AG10803 (cell line): ENCODE data around the gene MVK.

Experiments used
- DNase-seq: peaks from one replicate; pipeline ENCODE4 v3.0.0; 2010; ENCODE audit warnings: low read depth
- H3K4me3 ChIP-seq: 2 replicates; pipeline ENCODE4 v1.5.1; 2011; ENCODE audit warnings: mild to moderate bottlenecking, low read length, control low read depth
- TF ChIP-seq, protein P1 (sequence below): conservative IDR thresholded peaks from 2 replicates; pipeline ENCODE4 v1.5.1; 2011; ENCODE audit warnings: mild to moderate bottlenecking, low read length, control low read depth, inconsistent platforms

Gene MVK

DNA sequence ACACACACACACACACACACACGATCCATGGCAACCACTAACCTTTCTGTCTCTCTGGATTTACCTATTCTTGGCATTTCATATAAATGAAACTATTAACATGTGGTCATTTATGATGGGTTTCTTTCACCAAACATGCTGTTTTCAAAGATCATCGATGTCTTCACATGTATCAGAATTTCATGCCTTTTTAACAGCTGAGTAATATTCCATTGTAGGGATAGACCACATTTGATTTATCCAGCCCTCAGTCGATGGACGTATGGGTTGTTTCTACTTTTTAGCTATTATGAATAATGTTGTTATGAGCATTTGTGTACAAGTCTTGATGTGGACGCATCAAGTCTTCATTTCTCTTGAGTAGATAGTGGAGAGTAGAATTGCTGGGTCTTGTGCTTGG, 56.5 kb downstream of the MVK start:
- no peak for DNase-seq
- no peak overlapping the region for H3K4me3 ChIP-seq
- TF ChIP-seq, protein P1, sequence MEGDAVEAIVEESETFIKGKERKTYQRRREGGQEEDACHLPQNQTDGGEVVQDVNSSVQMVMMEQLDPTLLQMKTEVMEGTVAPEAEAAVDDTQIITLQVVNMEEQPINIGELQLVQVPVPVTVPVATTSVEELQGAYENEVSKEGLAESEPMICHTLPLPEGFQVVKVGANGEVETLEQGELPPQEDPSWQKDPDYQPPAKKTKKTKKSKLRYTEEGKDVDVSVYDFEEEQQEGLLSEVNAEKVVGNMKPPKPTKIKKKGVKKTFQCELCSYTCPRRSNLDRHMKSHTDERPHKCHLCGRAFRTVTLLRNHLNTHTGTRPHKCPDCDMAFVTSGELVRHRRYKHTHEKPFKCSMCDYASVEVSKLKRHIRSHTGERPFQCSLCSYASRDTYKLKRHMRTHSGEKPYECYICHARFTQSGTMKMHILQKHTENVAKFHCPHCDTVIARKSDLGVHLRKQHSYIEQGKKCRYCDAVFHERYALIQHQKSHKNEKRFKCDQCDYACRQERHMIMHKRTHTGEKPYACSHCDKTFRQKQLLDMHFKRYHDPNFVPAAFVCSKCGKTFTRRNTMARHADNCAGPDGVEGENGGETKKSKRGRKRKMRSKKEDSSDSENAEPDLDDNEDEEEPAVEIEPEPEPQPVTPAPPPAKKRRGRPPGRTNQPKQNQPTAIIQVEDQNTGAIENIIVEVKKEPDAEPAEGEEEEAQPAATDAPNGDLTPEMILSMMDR = no peak

DNA sequence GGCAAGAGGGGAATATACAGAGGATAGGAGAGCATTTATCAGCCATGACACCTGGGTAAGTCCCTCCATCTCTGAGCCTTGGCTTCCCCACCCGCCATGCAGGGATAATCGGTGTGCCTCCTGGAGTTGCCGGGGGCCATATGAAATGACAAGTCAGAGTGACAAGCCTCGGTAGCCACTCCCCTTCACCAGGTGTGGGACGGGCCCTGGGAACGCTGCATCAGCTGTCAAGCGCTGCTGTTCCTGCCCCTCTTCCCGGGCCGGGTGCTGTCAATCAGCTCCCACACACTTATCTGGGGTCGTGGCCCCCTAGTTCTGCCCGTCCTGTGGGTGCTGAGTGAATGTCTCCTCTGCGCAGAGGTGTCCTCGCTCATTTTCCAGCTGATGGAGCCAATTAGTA, 57.2 kb downstream of the MVK start:
- DNase-seq = no peak
- no peak overlapping the region for H3K4me3 ChIP-seq
- TF ChIP-seq, protein P1 = no peak

DNA sequence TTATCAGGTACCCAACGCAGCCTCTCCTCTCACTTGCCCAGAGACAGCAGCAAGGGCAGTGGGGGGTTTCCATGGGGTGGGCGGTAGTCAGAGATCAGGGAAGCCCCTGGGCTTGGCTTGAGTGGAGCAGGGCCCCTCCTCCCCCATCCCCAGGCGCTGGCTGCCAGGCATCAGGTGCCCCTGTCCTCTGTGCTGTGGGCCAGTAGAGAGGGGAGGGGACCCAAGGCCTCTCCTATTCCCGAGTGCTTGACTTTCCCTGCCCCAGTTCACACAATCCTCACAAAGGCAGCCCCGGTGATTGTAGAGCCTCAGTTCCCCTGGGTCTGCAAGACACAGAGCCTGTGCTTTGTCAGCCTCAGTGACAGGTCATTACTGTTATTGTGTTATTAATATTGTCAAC, 57.7 kb downstream of the MVK start:
- TF ChIP-seq, protein P1 = no peak
- no peak overlapping the region for H3K4me3 ChIP-seq
- no peak for DNase-seq

DNA sequence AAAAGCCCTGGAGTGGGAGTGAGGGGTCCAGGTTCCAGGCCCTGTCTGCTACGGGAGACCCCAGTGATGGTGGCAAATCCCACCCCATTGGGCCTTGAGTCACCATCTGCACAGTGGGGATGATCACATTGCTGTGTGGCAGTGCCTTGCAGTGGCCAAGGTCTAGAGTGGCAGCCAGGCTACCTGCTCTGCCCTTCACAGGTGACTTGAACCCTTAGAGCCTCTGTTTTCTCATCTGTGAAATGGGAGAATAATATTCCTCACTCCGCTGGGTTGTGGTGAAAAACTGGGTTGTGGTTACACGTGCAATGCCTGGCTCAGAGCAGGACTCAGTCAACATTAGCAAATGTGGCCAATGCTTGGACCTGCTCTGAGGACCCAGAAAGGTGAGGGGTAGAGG, 58.2 kb downstream of the MVK start:
- TF ChIP-seq, protein P1 = no peak
- H3K4me3 ChIP-seq = no peak overlapping the region
- DNase-seq = no peak

DNA sequence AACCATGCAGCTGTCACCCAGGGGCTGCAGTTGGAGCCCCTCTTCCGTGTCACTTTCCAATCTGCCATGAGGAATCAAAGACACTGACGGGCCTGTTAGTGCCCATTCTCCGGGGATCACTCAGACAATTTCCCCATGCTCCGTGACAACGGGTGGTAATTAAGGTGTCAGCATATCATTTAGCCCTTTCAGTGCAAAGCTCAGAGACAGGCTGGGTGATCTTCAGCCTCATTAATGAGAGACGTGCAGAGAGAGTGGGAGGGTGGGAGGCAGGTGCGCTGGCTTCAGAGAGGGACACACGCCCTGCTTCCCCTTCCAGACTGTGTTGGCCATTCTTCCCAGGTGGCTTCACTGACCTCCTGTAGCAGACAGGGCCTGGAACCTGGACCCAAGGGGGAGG, 58.7 kb downstream of the MVK start:
- TF ChIP-seq, protein P1 = no peak
- H3K4me3 ChIP-seq = no peak overlapping the region
- DNase-seq = no peak

DNA sequence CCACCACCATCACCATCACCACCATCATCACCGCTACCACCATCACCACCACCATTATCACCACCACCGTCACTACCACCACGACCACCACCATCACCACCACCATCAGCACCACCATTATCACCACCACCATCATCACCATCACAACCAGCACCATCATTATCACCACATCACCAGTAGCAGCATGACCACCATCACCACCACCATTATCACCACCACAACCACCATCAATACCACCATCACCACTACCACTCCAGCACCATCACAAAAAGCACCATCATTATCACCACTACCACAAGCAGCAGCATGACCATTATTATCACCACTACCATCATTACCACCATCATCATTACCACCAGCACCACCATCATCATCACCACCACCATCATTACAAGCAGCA, 62.1 kb downstream of the MVK start:
- no peak overlapping the region for H3K4me3 ChIP-seq
- TF ChIP-seq, protein P1 = no peak
- no peak for DNase-seq

DNA sequence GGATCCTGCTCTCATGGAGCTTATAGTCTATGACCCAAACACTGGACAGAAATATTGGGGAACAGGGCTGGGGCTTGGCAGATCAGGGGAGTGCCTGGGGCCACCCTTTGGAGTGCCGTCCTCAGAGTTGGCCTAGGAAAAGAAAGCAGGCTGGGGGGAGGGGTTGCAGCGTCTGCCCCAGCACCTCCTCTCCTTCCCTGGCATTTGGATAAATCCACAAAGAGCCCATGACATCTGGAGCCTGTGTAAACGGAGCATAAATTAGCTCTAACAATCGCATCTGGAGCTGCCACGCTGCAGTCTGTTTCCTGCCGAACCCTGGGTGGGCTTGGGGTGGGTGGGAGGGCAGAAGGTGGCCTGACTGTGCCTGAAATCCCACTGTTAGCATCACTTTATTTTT, 63.8 kb downstream of the MVK start:
- TF ChIP-seq, protein P1 = no peak
- no peak overlapping the region for H3K4me3 ChIP-seq
- no peak for DNase-seq
